GM23338 (cell line): Measurements from ENCODE around the gene FOXL2. TPM values are rescaled to one million over a fixed set of nuclear protein-coding genes. Genes with fewer than 3 reads are reported as not detected.

Experiments used
- ATAC-seq: fragments of 200-7000 bp; cut with Tn5 transposase; 3 replicates; pipeline ENCODE4 v1.9.1; 2020
- DNase-seq: peaks from one replicate; pipeline ENCODE4 v3.0.0-alpha.2; 2015; ENCODE audit warnings: low spot score
- H2AFZ ChIP-seq: fragments of 200-600 bp; sonication (generic); 2 replicates; pipeline ENCODE4 v1.8.0; 2016; ENCODE audit warnings: antibody characterized with exemption, mild to moderate bottlenecking, moderate library complexity
- H3F3A ChIP-seq: fragments of 200-600 bp; sonication (generic); replicated peaks from 2 replicates; pipeline ENCODE4 v1.8.0; 2017; ENCODE audit warnings: antibody characterized with exemption, mixed run types, low read depth
- H3K27ac ChIP-seq: fragments of 200-600 bp; sonication (generic); 2 replicates; pipeline ENCODE4 v1.6.1; 2016; ENCODE audit warnings: low read depth
- H3K27me3 ChIP-seq: fragments of 200-600 bp; sonication (generic); 2 replicates; pipeline ENCODE4 v1.8.0; 2016; ENCODE audit warnings: mild to moderate bottlenecking, mixed run types, moderate library complexity; ENCODE audit not compliant: insufficient read depth
- H3K36me3 ChIP-seq: fragments of 200-600 bp; sonication (generic); 2 replicates; pipeline ENCODE4 v1.8.0; 2016; ENCODE audit warnings: mild to moderate bottlenecking; ENCODE audit not compliant: insufficient read depth
- H3K4me1 ChIP-seq: fragments of 200-600 bp; sonication (generic); 2 replicates; pipeline ENCODE4 v1.8.0; 2016; ENCODE audit warnings: mild to moderate bottlenecking, moderate library complexity; ENCODE audit not compliant: insufficient read depth
- H3K4me2 ChIP-seq: fragments of 200-600 bp; sonication (generic); 2 replicates; pipeline ENCODE4 v1.7.1; 2017; ENCODE audit warnings: mixed run types
- H3K4me3 ChIP-seq: fragments of 200-600 bp; sonication (generic); 2 replicates; pipeline ENCODE4 v1.6.1; 2016; ENCODE audit warnings: mixed run types
- H3K79me2 ChIP-seq: fragments of 200-600 bp; sonication (generic); replicated peaks from 2 replicates; pipeline ENCODE4 v1.8.0; 2017; ENCODE audit warnings: mild to moderate bottlenecking; ENCODE audit not compliant: insufficient read depth
- H3K9me2 ChIP-seq: fragments of 200-600 bp; sonication (generic); 2 replicates; pipeline ENCODE4 v1.8.0; 2017; ENCODE audit not compliant: insufficient read depth
- H4K20me1 ChIP-seq: fragments of 200-600 bp; sonication (generic); replicated peaks from 2 replicates; pipeline ENCODE4 v1.8.0; 2017; ENCODE audit warnings: mild to moderate bottlenecking; ENCODE audit not compliant: insufficient read depth
- H3K27ac Mint-ChIP-seq: 2 replicates; pipeline ENCODE4 v1.8.0; 2020; ENCODE audit warnings: inconsistent platforms, mild to moderate bottlenecking, moderate library complexity, mixed read lengths
- H3K27me3 Mint-ChIP-seq: 3 replicates; pipeline ENCODE4 v1.8.0; 2022; ENCODE audit warnings: low read depth, mild to moderate bottlenecking, moderate library complexity, mixed read lengths, inconsistent platforms; ENCODE audit not compliant: insufficient read depth, poor library complexity
- H3K36me3 Mint-ChIP-seq: 3 replicates; pipeline ENCODE4 v1.8.0; 2021; ENCODE audit warnings: low read depth, mild to moderate bottlenecking, inconsistent platforms, moderate library complexity, mixed read lengths
- H3K4me1 Mint-ChIP-seq: 3 replicates; pipeline ENCODE4 v1.8.0; 2020; ENCODE audit warnings: mild to moderate bottlenecking, inconsistent platforms, mixed read lengths
- H3K4me3 Mint-ChIP-seq: 3 replicates; pipeline ENCODE4 v1.8.0; 2021; ENCODE audit warnings: moderate library complexity, mild to moderate bottlenecking, inconsistent platforms, mixed read lengths
- H3K9me3 Mint-ChIP-seq: 3 replicates; pipeline ENCODE4 v1.8.0; 2020; ENCODE audit warnings: moderate library complexity, mild to moderate bottlenecking, inconsistent platforms, mixed read lengths
- CREB1 ChIP-seq: fragments of 250-450 bp; sonication (Bioruptor Pico); IDR thresholded peaks from 2 replicates; pipeline ENCODE4 v1.5.0; 2020; ENCODE audit warnings: low read depth, mild to moderate bottlenecking, moderate library complexity
- CTCF ChIP-seq, 2 experiments: fragments of 200-600 bp in 1 of 2; sonication (generic) in 1 of 2; conservative IDR thresholded peaks; 2 replicates each; pipeline versions ENCODE4 v1.5.1 to v1.6.1; 2016 to 2017; ENCODE audit warnings: antibody characterized with exemption in 2 of 2, low read depth in 2 of 2, mild to moderate bottlenecking in 2 of 2, moderate library complexity in 1 of 2
- ETS1 ChIP-seq: IDR thresholded peaks from 2 replicates; pipeline ENCODE4 v1.6.1; 2016; ENCODE audit warnings: antibody characterized with exemption
- EZH2 ChIP-seq: fragments of 200-600 bp; sonication (generic); IDR thresholded peaks from one replicate; pipeline ENCODE4 v1.8.0; 2017; ENCODE audit warnings: antibody characterized with exemption, mild to moderate bottlenecking, low read depth; ENCODE audit not compliant: unreplicated experiment
- EZH2phosphoT487 ChIP-seq: fragments of 200-600 bp; sonication (generic); IDR thresholded peaks from one replicate; pipeline ENCODE4 v1.8.1; 2018; ENCODE audit warnings: antibody characterized with exemption; ENCODE audit not compliant: unreplicated experiment
- JUNB ChIP-seq: IDR thresholded peaks from one replicate; pipeline ENCODE4 v1.6.1; 2016; ENCODE audit warnings: antibody characterized with exemption; ENCODE audit not compliant: unreplicated experiment
- NANOG ChIP-seq: IDR thresholded peaks from 2 replicates; pipeline ENCODE4 v1.6.1; 2016; ENCODE audit warnings: antibody characterized with exemption, borderline replicate concordance
- POLR2AphosphoS5 ChIP-seq: IDR thresholded peaks from 2 replicates; pipeline ENCODE4 v1.6.1; 2016; ENCODE audit warnings: antibody characterized with exemption, low read depth
- STAT1 ChIP-seq: IDR thresholded peaks from one replicate; pipeline ENCODE4 v1.6.1; 2016; ENCODE audit warnings: antibody characterized with exemption; ENCODE audit not compliant: unreplicated experiment
- ZNF114 ChIP-seq: fragments of 250-450 bp; sonication (Bioruptor Pico); IDR thresholded peaks from 2 replicates; pipeline ENCODE4 v1.5.0; 2020; ENCODE audit warnings: mild to moderate bottlenecking, moderate library complexity
- ZNF331 ChIP-seq: fragments of 250-450 bp; sonication (Bioruptor Pico); IDR thresholded peaks from 2 replicates; pipeline ENCODE4 v1.5.0; 2020; ENCODE audit warnings: low read depth, mild to moderate bottlenecking, moderate library complexity
- polyA plus RNA-seq: library from polyadenylated mRNA; unstranded; fragments of >200 nt; fragmentation: Nextera tagmentation; extraction: Ambion mirVana; gene quantifications from 2 replicates; pipeline ENCODE4 v1.2.1, GENCODE V29; 2016
- total RNA-seq: library from RNA; depleted of rRNA; stranded (reverse); fragments of >200 nt; shearing (Covaris generic); gene quantifications from 2 replicates; pipeline ENCODE4 v1.2.3, GENCODE V29; 2014
- TF ChIP-seq, protein P1 (sequence below): IDR thresholded peaks from one replicate; pipeline ENCODE4 v1.6.1; 2018; ENCODE audit warnings: antibody characterized with exemption; ENCODE audit not compliant: unreplicated experiment
- TF ChIP-seq, protein P2 (sequence below): fragments of 250-450 bp; sonication (Bioruptor Pico); IDR thresholded peaks from 2 replicates; pipeline ENCODE4 v1.5.0; 2020; ENCODE audit warnings: mild to moderate bottlenecking, moderate library complexity

Gene FOXL2
- total and polyA plus RNA-seq, 2 experiments from 2014 or later = 0.89 to 3.5 TPM

GRCh38 chr3:138902171-138902570 lies 44.8 kb downstream of the FOXL2 start:
- H3K27ac Mint-ChIP-seq = no peak overlapping the region
- H3K4me1 ChIP-seq = no peaks in the 10 kb centered on the region
- H3K79me2 ChIP-seq = no peaks in the 10 kb centered on the region
- DNase-seq (no peak), ATAC-seq (no peak)
- H3K36me3 Mint-ChIP-seq = no peaks in the 10 kb centered on the region
- H3K9me2 ChIP-seq = 0 out of 2 replicates have a peak, but pooled peaks cover 3% of the 10 kb centered on the region
- H3K36me3 ChIP-seq = no peaks in the 10 kb centered on the region
- peaks cover 2% of the 10 kb centered on the region for H3K27me3 Mint-ChIP-seq
- H3K27me3 ChIP-seq = no peaks in the 10 kb centered on the region
- TF ChIP-seq, protein P1, sequence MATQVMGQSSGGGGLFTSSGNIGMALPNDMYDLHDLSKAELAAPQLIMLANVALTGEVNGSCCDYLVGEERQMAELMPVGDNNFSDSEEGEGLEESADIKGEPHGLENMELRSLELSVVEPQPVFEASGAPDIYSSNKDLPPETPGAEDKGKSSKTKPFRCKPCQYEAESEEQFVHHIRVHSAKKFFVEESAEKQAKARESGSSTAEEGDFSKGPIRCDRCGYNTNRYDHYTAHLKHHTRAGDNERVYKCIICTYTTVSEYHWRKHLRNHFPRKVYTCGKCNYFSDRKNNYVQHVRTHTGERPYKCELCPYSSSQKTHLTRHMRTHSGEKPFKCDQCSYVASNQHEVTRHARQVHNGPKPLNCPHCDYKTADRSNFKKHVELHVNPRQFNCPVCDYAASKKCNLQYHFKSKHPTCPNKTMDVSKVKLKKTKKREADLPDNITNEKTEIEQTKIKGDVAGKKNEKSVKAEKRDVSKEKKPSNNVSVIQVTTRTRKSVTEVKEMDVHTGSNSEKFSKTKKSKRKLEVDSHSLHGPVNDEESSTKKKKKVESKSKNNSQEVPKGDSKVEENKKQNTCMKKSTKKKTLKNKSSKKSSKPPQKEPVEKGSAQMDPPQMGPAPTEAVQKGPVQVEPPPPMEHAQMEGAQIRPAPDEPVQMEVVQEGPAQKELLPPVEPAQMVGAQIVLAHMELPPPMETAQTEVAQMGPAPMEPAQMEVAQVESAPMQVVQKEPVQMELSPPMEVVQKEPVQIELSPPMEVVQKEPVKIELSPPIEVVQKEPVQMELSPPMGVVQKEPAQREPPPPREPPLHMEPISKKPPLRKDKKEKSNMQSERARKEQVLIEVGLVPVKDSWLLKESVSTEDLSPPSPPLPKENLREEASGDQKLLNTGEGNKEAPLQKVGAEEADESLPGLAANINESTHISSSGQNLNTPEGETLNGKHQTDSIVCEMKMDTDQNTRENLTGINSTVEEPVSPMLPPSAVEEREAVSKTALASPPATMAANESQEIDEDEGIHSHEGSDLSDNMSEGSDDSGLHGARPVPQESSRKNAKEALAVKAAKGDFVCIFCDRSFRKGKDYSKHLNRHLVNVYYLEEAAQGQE = no peak
- TF ChIP-seq NANOG = no peak
- TF ChIP-seq EZH2phosphoT487 = no peak
- TF ChIP-seq, protein P2, sequence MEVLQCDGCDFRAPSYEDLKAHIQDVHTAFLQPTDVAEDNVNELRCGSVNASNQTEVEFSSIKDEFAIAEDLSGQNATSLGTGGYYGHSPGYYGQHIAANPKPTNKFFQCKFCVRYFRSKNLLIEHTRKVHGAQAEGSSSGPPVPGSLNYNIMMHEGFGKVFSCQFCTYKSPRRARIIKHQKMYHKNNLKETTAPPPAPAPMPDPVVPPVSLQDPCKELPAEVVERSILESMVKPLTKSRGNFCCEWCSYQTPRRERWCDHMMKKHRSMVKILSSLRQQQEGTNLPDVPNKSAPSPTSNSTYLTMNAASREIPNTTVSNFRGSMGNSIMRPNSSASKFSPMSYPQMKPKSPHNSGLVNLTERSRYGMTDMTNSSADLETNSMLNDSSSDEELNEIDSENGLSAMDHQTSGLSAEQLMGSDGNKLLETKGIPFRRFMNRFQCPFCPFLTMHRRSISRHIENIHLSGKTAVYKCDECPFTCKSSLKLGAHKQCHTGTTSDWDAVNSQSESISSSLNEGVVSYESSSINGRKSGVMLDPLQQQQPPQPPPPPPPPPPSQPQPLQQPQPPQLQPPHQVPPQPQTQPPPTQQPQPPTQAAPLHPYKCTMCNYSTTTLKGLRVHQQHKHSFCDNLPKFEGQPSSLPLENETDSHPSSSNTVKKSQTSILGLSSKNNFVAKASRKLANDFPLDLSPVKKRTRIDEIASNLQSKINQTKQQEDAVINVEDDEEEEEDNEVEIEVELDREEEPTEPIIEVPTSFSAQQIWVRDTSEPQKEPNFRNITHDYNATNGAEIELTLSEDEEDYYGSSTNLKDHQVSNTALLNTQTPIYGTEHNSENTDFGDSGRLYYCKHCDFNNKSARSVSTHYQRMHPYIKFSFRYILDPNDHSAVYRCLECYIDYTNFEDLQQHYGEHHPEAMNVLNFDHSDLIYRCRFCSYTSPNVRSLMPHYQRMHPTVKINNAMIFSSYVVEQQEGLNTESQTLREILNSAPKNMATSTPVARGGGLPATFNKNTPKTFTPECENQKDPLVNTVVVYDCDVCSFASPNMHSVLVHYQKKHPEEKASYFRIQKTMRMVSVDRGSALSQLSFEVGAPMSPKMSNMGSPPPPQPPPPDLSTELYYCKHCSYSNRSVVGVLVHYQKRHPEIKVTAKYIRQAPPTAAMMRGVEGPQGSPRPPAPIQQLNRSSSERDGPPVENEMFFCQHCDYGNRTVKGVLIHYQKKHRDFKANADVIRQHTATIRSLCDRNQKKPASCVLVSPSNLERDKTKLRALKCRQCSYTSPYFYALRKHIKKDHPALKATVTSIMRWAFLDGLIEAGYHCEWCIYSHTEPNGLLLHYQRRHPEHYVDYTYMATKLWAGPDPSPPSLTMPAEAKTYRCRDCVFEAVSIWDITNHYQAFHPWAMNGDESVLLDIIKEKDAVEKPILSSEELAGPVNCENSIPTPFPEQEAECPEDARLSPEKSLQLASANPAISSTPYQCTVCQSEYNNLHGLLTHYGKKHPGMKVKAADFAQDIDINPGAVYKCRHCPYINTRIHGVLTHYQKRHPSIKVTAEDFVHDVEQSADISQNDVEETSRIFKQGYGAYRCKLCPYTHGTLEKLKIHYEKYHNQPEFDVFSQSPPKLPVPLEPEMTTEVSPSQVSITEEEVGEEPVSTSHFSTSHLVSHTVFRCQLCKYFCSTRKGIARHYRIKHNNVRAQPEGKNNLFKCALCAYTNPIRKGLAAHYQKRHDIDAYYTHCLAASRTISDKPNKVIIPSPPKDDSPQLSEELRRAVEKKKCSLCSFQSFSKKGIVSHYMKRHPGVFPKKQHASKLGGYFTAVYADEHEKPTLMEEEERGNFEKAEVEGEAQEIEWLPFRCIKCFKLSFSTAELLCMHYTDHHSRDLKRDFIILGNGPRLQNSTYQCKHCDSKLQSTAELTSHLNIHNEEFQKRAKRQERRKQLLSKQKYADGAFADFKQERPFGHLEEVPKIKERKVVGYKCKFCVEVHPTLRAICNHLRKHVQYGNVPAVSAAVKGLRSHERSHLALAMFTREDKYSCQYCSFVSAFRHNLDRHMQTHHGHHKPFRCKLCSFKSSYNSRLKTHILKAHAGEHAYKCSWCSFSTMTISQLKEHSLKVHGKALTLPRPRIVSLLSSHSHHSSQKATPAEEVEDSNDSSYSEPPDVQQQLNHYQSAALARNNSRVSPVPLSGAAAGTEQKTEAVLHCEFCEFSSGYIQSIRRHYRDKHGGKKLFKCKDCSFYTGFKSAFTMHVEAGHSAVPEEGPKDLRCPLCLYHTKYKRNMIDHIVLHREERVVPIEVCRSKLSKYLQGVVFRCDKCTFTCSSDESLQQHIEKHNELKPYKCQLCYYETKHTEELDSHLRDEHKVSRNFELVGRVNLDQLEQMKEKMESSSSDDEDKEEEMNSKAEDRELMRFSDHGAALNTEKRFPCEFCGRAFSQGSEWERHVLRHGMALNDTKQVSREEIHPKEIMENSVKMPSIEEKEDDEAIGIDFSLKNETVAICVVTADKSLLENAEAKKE (CRISPR knock-in tag) = no peak
- no peak for TF ChIP-seq CTCF (conservative IDR thresholded peaks at IDR 0.05; ENCODE audit: low read depth in 2 of 2)
- TF ChIP-seq ZNF114 = no peak
- no peak for TF ChIP-seq ETS1
- TF ChIP-seq STAT1 = no peak
- no peak for TF ChIP-seq POLR2AphosphoS5
- TF ChIP-seq JUNB = no peak
- TF ChIP-seq ZNF331 (CRISPR knock-in tag) = no peak
- TF ChIP-seq CREB1 (CRISPR knock-in tag) = no peak
- TF ChIP-seq EZH2 = no peak
- H3K4me3 ChIP-seq = no peak overlapping the region
- no peak overlapping the region for H2AFZ ChIP-seq
- peaks cover 2% of the 10 kb centered on the region; the same call in 1 of the 3 replicates for H3K9me3 Mint-ChIP-seq
- H3F3A ChIP-seq = no peaks in the 10 kb centered on the region
- no peak overlapping the region for H3K4me3 Mint-ChIP-seq
- no peak overlapping the region for H3K4me2 ChIP-seq
- H4K20me1 ChIP-seq = no peaks in the 10 kb centered on the region
- no peaks in the 10 kb centered on the region for H3K4me1 Mint-ChIP-seq
- no peak overlapping the region for H3K27ac ChIP-seq
